ENCODE data around the gene KSR2. TPM values are rescaled to one million over a fixed set of nuclear protein-coding genes. Genes with fewer than 3 reads are reported as not detected.

Gene KSR2
- total RNA-seq, 1 donor from 2014 or later = 2.0 TPM

DNA sequence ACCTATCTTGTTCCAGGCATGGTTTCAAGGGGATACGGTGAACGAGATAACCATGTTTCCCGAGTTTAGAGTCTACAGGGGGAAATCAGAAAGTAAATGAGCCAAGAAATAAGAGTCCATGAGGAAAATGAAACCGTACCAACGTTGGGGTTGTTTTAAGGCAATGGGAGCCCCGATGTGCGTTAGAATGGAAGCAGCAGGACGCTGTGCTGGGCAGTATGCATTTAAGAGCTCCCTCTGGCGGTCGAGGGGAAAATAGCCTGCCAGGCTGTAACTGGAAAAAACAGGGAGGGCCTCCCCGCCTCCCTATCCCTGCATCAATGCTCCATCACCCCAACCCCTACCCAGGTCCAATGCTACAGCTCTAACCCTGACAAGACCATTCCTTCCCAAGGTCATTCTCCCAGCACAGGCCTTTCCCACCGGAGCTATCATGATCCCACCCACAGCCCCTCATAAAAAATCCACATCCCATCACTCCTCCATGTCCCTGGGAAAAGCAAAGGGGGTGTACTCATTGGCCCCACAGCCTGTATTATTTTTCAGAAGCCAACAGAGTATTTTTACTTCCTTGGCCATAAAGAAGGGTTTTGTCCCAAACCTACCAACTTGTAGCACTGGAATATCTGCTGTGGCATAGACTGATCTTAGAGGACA lies 381.0 kb downstream of the KSR2 start:
- Mint-ChIP-seq H3K27me3 (peaks cover 53% of the 10 kb centered on the region), H3K4me3 (no peak overlapping the region), H3K36me3 (no peaks in the 10 kb centered on the region)

DNA sequence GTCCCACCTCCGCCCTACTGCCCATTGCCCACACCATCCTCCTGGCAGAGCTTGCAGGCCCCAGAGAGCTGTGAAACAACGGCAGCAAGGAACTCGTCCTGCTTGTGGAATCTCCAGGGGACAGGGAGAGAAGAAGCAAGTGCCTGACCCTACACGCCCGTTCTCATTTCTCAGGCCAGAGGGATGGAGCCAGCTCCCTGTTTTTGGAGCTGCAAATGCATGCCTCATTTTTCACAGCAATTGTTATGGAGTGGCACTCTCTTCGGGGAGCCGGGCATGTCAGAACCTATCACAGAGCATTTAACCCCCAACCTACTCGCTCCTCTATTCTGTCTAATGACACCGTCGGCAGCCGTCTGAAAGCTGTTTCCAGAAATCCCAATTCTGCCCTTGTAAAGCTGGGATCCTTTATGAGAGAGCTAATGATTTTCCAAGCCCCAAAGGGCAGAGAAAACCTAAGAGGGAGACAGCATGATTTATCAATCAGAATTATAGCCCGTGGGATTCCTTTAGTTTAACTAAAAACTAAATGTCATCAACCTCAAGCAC lies 385.0 kb downstream of the KSR2 start:
- Mint-ChIP-seq H3K27ac (no peak overlapping the region), H3K4me3 (peak overlapping the region; percentile 50), H3K27me3 (peaks cover 48% of the 10 kb centered on the region), H3K9me3 (no peaks in the 10 kb centered on the region), H3K4me1 (ENCODE audit: unreplicated experiment) (peaks cover 8% of the 10 kb centered on the region), H3K36me3 (no peaks in the 10 kb centered on the region)
- DNase-seq (ENCODE audit: extremely low spot score, unreplicated experiment) = no peak
- TF ChIP-seq, protein P1, sequence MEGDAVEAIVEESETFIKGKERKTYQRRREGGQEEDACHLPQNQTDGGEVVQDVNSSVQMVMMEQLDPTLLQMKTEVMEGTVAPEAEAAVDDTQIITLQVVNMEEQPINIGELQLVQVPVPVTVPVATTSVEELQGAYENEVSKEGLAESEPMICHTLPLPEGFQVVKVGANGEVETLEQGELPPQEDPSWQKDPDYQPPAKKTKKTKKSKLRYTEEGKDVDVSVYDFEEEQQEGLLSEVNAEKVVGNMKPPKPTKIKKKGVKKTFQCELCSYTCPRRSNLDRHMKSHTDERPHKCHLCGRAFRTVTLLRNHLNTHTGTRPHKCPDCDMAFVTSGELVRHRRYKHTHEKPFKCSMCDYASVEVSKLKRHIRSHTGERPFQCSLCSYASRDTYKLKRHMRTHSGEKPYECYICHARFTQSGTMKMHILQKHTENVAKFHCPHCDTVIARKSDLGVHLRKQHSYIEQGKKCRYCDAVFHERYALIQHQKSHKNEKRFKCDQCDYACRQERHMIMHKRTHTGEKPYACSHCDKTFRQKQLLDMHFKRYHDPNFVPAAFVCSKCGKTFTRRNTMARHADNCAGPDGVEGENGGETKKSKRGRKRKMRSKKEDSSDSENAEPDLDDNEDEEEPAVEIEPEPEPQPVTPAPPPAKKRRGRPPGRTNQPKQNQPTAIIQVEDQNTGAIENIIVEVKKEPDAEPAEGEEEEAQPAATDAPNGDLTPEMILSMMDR (conservative IDR thresholded peaks at IDR 0.05) = no peak

More for the DNA sequence above, 381.0 kb downstream of the KSR2 start:
- TF ChIP-seq, protein P1 (conservative IDR thresholded peaks at IDR 0.05) = peak; percentile 89
- Mint-ChIP-seq H3K4me1 (ENCODE audit: unreplicated experiment) (peaks cover 8% of the 10 kb centered on the region), H3K9me3 (no peaks in the 10 kb centered on the region), H3K27ac (no peak overlapping the region)
- DNase-seq (ENCODE audit: extremely low spot score, unreplicated experiment) = no peak

DNA sequence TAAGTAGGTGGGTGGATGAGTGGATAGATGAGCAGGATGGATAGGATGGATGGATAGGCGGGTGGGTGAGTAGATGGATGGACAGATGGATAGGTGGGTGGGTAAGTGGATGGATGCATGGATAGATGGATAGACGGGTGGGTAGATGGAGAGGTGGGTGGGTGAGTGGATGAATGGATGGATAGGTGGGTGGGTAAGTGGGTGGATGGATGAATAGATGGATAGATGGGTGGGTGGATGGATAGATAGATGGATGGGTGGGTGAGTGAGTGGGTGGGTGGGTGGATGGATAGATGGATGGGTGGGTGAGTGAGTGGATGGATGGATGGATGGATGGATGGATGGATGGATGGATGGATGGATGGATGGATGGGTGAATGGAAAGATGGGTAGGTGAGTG lies 385.7 kb downstream of the KSR2 start:
- H3K36me3 Mint-ChIP-seq = no peaks in the 10 kb centered on the region
- peaks cover 49% of the 10 kb centered on the region for H3K27me3 Mint-ChIP-seq
- no peak for DNase-seq (ENCODE audit: extremely low spot score, unreplicated experiment)
- TF ChIP-seq, protein P1 (conservative IDR thresholded peaks at IDR 0.05) = no peak
- H3K4me1 Mint-ChIP-seq (ENCODE audit: unreplicated experiment) = peaks cover 8% of the 10 kb centered on the region
- no peaks in the 10 kb centered on the region for H3K9me3 Mint-ChIP-seq
- no peak overlapping the region for H3K27ac Mint-ChIP-seq
- H3K4me3 Mint-ChIP-seq = no peak overlapping the region

DNA sequence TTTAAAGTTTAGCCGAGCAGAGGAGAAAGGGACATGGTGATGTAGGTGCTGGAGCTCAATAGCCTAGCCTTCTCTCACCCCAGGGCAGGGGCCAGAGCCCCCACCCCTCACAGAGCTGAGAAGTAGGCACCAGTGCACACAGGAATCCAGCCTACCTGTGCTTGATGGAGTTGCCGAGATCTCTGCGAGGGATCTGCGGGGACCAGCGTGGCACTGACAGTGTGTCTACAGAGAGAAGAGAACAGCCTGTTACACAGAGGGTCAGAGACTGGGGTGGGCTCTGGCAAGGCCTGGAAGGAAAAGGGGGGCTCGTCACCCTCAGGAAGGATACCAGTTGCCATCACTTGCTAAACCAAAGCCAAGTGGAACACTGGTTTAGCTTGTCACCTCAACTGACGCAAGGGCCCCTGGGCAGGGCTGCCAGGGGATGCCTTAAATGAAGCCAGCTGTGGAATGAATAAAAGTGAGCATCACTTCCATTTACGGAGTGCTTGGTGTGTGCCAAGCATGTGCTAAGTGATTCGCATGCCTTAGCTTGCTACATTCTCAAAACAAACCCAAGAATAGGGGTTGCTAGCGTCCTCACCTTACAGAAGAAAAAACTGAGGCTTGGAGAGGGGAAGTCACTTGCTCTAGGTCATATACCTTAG lies 386.5 kb downstream of the KSR2 start:
- Mint-ChIP-seq H3K27ac (no peak overlapping the region), H3K27me3 (peaks cover 46% of the 10 kb centered on the region)

DNA sequence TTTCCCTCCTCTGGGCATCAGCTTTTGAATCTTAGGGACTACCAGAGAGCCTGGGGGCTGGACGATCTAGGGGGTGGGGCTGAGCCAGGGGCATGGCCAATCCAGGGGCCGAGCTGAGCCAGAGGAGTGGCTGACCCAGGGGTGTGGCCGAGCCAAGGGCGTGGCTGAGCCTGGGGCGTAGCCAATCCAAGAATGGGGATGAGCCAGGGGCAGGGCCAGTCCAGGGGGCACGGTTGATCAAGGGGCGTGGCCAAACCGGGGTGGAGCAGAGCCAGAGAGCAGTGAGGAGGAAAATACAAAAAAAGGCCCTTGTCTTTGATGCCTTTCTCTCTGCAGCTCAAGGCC lies 388.1 kb downstream of the KSR2 start:
- TF ChIP-seq, protein P1 (conservative IDR thresholded peaks at IDR 0.05) = no peak
- DNase-seq (ENCODE audit: extremely low spot score, unreplicated experiment) = no peak
- Mint-ChIP-seq H3K27ac (no peak overlapping the region), H3K4me3 (no peak overlapping the region), H3K9me3 (no peaks in the 10 kb centered on the region), H3K27me3 (peaks cover 36% of the 10 kb centered on the region), H3K4me1 (ENCODE audit: unreplicated experiment) (peaks cover 8% of the 10 kb centered on the region), H3K36me3 (peaks cover 5% of the 10 kb centered on the region)

More for the DNA sequence above, 386.5 kb downstream of the KSR2 start:
- peaks cover 8% of the 10 kb centered on the region for H3K4me1 Mint-ChIP-seq (ENCODE audit: unreplicated experiment)
- no peak overlapping the region for H3K4me3 Mint-ChIP-seq
- no peaks in the 10 kb centered on the region for H3K9me3 Mint-ChIP-seq
- peaks cover 4% of the 10 kb centered on the region for H3K36me3 Mint-ChIP-seq
- DNase-seq (ENCODE audit: extremely low spot score, unreplicated experiment) = no peak
- TF ChIP-seq, protein P1 (conservative IDR thresholded peaks at IDR 0.05) = no peak

Measured in type B pancreatic cell (in vitro differentiated cells).